HCT116 (cell line): ENCODE results near the gene HNMT. TPM values are rescaled to one million over a fixed set of nuclear protein-coding genes. Genes with fewer than 3 reads are reported as not detected.

Experiments used
- ATAC-seq: fragments of 200-7000 bp; cut with Tn5 transposase; 2 replicates; pipeline ENCODE4 v1.9.1; 2020; ENCODE audit warnings: mild to moderate bottlenecking, moderate library complexity
- BruUV-seq: library from RNA; stranded (reverse); fragments of 400-500 nt; replicated peaks from 2 replicates; lab custom pipeline; 2021; lab: Mats Ljungman, UMichigan
- CTCF ChIA-PET: fragments of 300-600 bp; sonication (Branson Sonifier 250); formaldehyde crosslinking; loops from one replicate; lab custom pipeline; 2021; ENCODE audit warnings: antibody characterized with exemption; lab: Charles Lee
- POLR2A ChIA-PET: fragments of 300-600, 350-600 bp; sonication (Branson Sonifier 250); formaldehyde crosslinking; loops from one replicate; lab custom pipeline; 2021; ENCODE audit warnings: antibody characterized with exemption; lab: Charles Lee
- RAD21 ChIA-PET, 2 experiments: fragments of 300-600 bp; sonication (Branson Sonifier 250); formaldehyde crosslinking; loops; one replicate each; lab custom pipeline; 2023; ENCODE audit warnings: low total read pairs in 2 of 2; ENCODE audit not compliant: uncharacterized antibody in 2 of 2, unreplicated experiment in 2 of 2, low non-redundant PET in 1 of 2; lab: Charles Lee
- DNase-seq: peaks from one replicate; pipeline ENCODE4 v3.0.0-alpha.2; 2010; ENCODE audit warnings: low read depth, low spot score
- H2AFZ ChIP-seq: fragments of 200-600 bp; shearing (Covaris generic), sonication (generic); 2 replicates; pipeline ENCODE4 v1.6.1; 2017; ENCODE audit warnings: low read depth, mixed run types, mixed read lengths, antibody characterized with exemption, low read length; ENCODE audit not compliant: poor library complexity, severe bottlenecking
- H3K27ac ChIP-seq: 2 replicates; pipeline ENCODE4 v1.5.1; 2012; ENCODE audit warnings: low read depth, low read length
- H3K27me3 ChIP-seq: fragments of 200-600 bp; sonication (generic); 2 replicates; pipeline ENCODE4 v1.6.1; 2016; ENCODE audit warnings: mixed run types, low read length, mixed read lengths; ENCODE audit not compliant: insufficient read depth
- H3K36me3 ChIP-seq, 2 experiments: fragments of 200-500 bp in 1 of 2; fragments of 200-600 bp in 1 of 2; sonication (Bioruptor generic) in 1 of 2; sonication (generic) in 1 of 2; 2 replicates each; pipeline versions ENCODE4 v1.5.1 to v1.6.1; 2014 to 2016; ENCODE audit warnings: low read length in 2 of 2, inconsistent platforms in 1 of 2, mixed read lengths in 1 of 2, mixed run types in 1 of 2; ENCODE audit not compliant: insufficient read depth in 2 of 2, control insufficient read depth in 1 of 2
- H3K4me1 ChIP-seq, 2 experiments: fragments of 200-600 bp in 1 of 2; sonication (generic) in 1 of 2; 2 replicates each; pipeline versions ENCODE4 v1.5.1 to v1.6.1; 2012 to 2017; ENCODE audit warnings: low read length in 2 of 2, inconsistent platforms in 1 of 2, mild to moderate bottlenecking in 1 of 2, mixed read lengths in 1 of 2, mixed run types in 1 of 2, moderate library complexity in 1 of 2; ENCODE audit not compliant: insufficient read depth in 2 of 2, control insufficient read depth in 1 of 2
- H3K4me2 ChIP-seq: fragments of 200-600 bp; sonication (generic); 2 replicates; pipeline ENCODE4 v1.6.1; 2017; ENCODE audit warnings: mixed run types, low read length, mixed read lengths
- H3K4me3 ChIP-seq, 2 experiments: fragments of 200-600 bp in 1 of 2; sonication (generic) in 1 of 2; replicated peaks in 1 of 2; 2 replicates each; pipeline ENCODE4 v1.5.1; 2011 to 2016; ENCODE audit warnings: low read length in 2 of 2, control low read depth in 1 of 2, low read depth in 1 of 2, mild to moderate bottlenecking in 1 of 2, mixed read lengths in 1 of 2, mixed run types in 1 of 2
- H3K79me2 ChIP-seq: fragments of 200-600 bp; sonication (generic); 2 replicates; pipeline ENCODE4 v1.6.1; 2017; ENCODE audit warnings: mild to moderate bottlenecking, mixed run types, low read length, moderate library complexity, mixed read lengths; ENCODE audit not compliant: insufficient read depth
- H3K9ac ChIP-seq: fragments of 200-600 bp; sonication (generic); 2 replicates; pipeline ENCODE4 v1.6.1; 2016; ENCODE audit warnings: low read length, mixed read lengths
- H3K9me2 ChIP-seq: fragments of 200-600 bp; sonication (generic), shearing (Covaris generic); 2 replicates; pipeline ENCODE4 v1.6.1; 2017; ENCODE audit warnings: mixed run types, mild to moderate bottlenecking, moderate library complexity; ENCODE audit not compliant: insufficient read depth
- H3K9me3 ChIP-seq, 2 experiments: fragments of 200-500 bp in 1 of 2; fragments of 200-600 bp in 1 of 2; sonication (Bioruptor generic) in 1 of 2; sonication (generic) in 1 of 2; 2 replicates each; pipeline ENCODE4 v1.6.1; 2014 to 2017; ENCODE audit warnings: low read length in 2 of 2, mixed read lengths in 2 of 2, inconsistent platforms in 1 of 2, low read depth in 1 of 2, mild to moderate bottlenecking in 1 of 2, mixed run types in 1 of 2, moderate library complexity in 1 of 2; ENCODE audit not compliant: control insufficient read depth in 1 of 2, insufficient read depth in 1 of 2
- H4K20me1 ChIP-seq: fragments of 200-600 bp; sonication (generic), shearing (Covaris generic); 2 replicates; pipeline ENCODE4 v1.6.1; 2017; ENCODE audit warnings: mixed run types, mild to moderate bottlenecking, moderate library complexity; ENCODE audit not compliant: insufficient read depth
- CBX3 ChIP-seq: IDR thresholded peaks from 2 replicates; pipeline ENCODE4 v1.6.1; 2012; ENCODE audit warnings: low read depth
- CEBPB ChIP-seq: IDR thresholded peaks from 2 replicates; pipeline ENCODE4 v1.6.1; 2012; ENCODE audit warnings: low read depth
- ELF1 ChIP-seq: IDR thresholded peaks from 2 replicates; pipeline ENCODE4 v1.6.1; 2012; ENCODE audit warnings: low read depth, borderline replicate concordance
- EZH2 ChIP-seq: fragments of 200-600 bp; sonication (generic); IDR thresholded peaks from 2 replicates; pipeline ENCODE4 v1.6.1; 2017; ENCODE audit warnings: antibody characterized with exemption, mixed run types
- EZH2phosphoT487 ChIP-seq: fragments of 200-600 bp; IDR thresholded peaks from 2 replicates; pipeline ENCODE4 v1.6.1; 2018; ENCODE audit warnings: antibody characterized with exemption, borderline replicate concordance
- RAD21 ChIP-seq: IDR thresholded peaks from 2 replicates; pipeline ENCODE4 v1.6.1; 2012; ENCODE audit warnings: low read depth, mild to moderate bottlenecking
- SIN3A ChIP-seq: IDR thresholded peaks from 2 replicates; pipeline ENCODE4 v1.6.1; 2012; ENCODE audit warnings: low read depth
- SP1 ChIP-seq: IDR thresholded peaks from 2 replicates; pipeline ENCODE4 v1.6.1; 2012; ENCODE audit warnings: low read depth
- SRF ChIP-seq: IDR thresholded peaks from 2 replicates; pipeline ENCODE4 v1.6.1; 2012; ENCODE audit warnings: low read depth
- TCF7L2 ChIP-seq: IDR thresholded peaks from 2 replicates; pipeline ENCODE4 v1.7.0; 2011; ENCODE audit warnings: borderline replicate concordance, inconsistent platforms; ENCODE audit not compliant: insufficient read depth, insufficient read length; ENCODE audit errors: extremely low read depth
- ZFX ChIP-seq: fragments of 450-650 bp; IDR thresholded peaks from 2 replicates; pipeline ENCODE4 v1.6.1; 2017
- ZNF274 ChIP-seq: fragments of 200-500 bp; sonication (Bioruptor generic); IDR thresholded peaks from 2 replicates; pipeline ENCODE4 v1.6.1; 2014; ENCODE audit warnings: mild to moderate bottlenecking, low read depth, low read length, inconsistent platforms
- intact Hi-C: fragments of 100-400 bp; cut with micrococcal nuclease; formaldehyde crosslinking; loops from 2 replicates; pipeline ENCODE4 v1.10.0; 2022
- total RNA-seq: library from RNA; stranded (reverse); gene quantifications from one replicate; pipeline ENCODE4 v1.2.1, GENCODE V29; 2021; ENCODE audit not compliant: unreplicated experiment
- TF ChIP-seq, protein P1 (sequence below), 3 experiments: fragments of 200-600 bp in 1 of 3; sonication (generic) in 1 of 3; IDR thresholded peaks in 2 of 3; conservative IDR thresholded peaks in 1 of 3; 2 replicates each; pipeline ENCODE4 v1.5.1; 2012 to 2017; ENCODE audit warnings: low read depth in 2 of 3, low read length in 2 of 3, antibody characterized with exemption in 1 of 3, borderline replicate concordance in 1 of 3, control low read depth in 1 of 3, mild to moderate bottlenecking in 1 of 3, mixed read lengths in 1 of 3, mixed run types in 1 of 3, moderate library complexity in 1 of 3; ENCODE audit not compliant: insufficient read depth in 1 of 3
- TF ChIP-seq, protein P2 (sequence below): IDR thresholded peaks from 2 replicates; pipeline ENCODE4 v1.6.1; 2012; ENCODE audit warnings: low read depth

HNMT gene
- total RNA-seq, 1 experiment from 2014 or later: not detected

DNA sequence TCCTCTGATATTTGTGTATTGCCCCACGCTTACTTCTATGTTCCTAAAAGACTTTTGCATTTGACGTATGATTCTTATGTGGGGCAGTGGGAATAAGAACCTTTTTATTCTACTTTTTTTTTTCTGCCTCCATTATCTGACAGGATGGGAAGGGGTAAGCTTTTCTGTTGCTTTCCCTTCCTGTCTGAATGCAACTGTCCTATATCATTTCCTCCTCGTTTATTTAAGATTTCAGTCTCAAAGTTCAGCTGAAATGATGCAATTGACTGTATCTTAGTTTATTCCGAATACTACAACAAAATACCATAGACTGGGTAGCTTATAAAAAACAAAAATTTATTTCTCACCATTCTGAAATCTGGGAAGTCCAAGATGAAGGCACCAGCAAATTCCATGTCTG, 24.1 kb upstream of the HNMT start (continued):
- TF ChIP-seq ELF1 (no peak), TCF7L2 (no peak), CEBPB (no peak), ZNF274 (no peak), SP1 (no peak), RAD21 (no peak), SRF (no peak), EZH2phosphoT487 (no peak)
- TF ChIP-seq, protein P1, sequence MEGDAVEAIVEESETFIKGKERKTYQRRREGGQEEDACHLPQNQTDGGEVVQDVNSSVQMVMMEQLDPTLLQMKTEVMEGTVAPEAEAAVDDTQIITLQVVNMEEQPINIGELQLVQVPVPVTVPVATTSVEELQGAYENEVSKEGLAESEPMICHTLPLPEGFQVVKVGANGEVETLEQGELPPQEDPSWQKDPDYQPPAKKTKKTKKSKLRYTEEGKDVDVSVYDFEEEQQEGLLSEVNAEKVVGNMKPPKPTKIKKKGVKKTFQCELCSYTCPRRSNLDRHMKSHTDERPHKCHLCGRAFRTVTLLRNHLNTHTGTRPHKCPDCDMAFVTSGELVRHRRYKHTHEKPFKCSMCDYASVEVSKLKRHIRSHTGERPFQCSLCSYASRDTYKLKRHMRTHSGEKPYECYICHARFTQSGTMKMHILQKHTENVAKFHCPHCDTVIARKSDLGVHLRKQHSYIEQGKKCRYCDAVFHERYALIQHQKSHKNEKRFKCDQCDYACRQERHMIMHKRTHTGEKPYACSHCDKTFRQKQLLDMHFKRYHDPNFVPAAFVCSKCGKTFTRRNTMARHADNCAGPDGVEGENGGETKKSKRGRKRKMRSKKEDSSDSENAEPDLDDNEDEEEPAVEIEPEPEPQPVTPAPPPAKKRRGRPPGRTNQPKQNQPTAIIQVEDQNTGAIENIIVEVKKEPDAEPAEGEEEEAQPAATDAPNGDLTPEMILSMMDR (IDR thresholded peaks at IDR 0.05 in 2 of 3, conservative IDR thresholded peaks at IDR 0.05 in 1 of 3; ENCODE audit: borderline replicate concordance in 1 of 3, insufficient read depth in 1 of 3, low read depth in 2 of 3, low read length in 2 of 3): no peak
- TF ChIP-seq, all 23 proteins: peak for 0

GRCh38 chr2:137942037-137942832, 22.0 kb upstream of the HNMT start:
- no TSS peak for BruUV-seq
- H3K9me3 ChIP-seq: no peaks in the 10 kb centered on the region
- H3K27ac ChIP-seq: no peak overlapping the region
- H3K27me3 ChIP-seq: no peaks in the 10 kb centered on the region
- intact Hi-C loops: no loop called here
- H3K79me2 ChIP-seq: no peaks in the 10 kb centered on the region
- ChIA-PET CTCF (no interaction called here), POLR2A (no interaction called here), RAD21 (no interaction called here)
- no peaks in the 10 kb centered on the region for H3K36me3 ChIP-seq
- H2AFZ ChIP-seq: no peak overlapping the region
- no peak overlapping the region for H3K9ac ChIP-seq
- ATAC-seq (no peak), DNase-seq (no peak)
- H3K9me2 ChIP-seq: no peaks in the 10 kb centered on the region
- no peaks in the 10 kb centered on the region for H3K4me1 ChIP-seq
- no peak overlapping the region for H3K4me3 ChIP-seq
- TF ChIP-seq SP1 (no peak), ZFX (no peak), CBX3 (no peak), SIN3A (no peak), RAD21 (no peak), EZH2 (no peak)
- TF ChIP-seq, protein P2, sequence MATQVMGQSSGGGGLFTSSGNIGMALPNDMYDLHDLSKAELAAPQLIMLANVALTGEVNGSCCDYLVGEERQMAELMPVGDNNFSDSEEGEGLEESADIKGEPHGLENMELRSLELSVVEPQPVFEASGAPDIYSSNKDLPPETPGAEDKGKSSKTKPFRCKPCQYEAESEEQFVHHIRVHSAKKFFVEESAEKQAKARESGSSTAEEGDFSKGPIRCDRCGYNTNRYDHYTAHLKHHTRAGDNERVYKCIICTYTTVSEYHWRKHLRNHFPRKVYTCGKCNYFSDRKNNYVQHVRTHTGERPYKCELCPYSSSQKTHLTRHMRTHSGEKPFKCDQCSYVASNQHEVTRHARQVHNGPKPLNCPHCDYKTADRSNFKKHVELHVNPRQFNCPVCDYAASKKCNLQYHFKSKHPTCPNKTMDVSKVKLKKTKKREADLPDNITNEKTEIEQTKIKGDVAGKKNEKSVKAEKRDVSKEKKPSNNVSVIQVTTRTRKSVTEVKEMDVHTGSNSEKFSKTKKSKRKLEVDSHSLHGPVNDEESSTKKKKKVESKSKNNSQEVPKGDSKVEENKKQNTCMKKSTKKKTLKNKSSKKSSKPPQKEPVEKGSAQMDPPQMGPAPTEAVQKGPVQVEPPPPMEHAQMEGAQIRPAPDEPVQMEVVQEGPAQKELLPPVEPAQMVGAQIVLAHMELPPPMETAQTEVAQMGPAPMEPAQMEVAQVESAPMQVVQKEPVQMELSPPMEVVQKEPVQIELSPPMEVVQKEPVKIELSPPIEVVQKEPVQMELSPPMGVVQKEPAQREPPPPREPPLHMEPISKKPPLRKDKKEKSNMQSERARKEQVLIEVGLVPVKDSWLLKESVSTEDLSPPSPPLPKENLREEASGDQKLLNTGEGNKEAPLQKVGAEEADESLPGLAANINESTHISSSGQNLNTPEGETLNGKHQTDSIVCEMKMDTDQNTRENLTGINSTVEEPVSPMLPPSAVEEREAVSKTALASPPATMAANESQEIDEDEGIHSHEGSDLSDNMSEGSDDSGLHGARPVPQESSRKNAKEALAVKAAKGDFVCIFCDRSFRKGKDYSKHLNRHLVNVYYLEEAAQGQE: no peak
- H4K20me1 ChIP-seq: no peaks in the 10 kb centered on the region
- H3K4me2 ChIP-seq: no peak overlapping the region
